ENCODE results near the gene FBXW12.

DNA sequence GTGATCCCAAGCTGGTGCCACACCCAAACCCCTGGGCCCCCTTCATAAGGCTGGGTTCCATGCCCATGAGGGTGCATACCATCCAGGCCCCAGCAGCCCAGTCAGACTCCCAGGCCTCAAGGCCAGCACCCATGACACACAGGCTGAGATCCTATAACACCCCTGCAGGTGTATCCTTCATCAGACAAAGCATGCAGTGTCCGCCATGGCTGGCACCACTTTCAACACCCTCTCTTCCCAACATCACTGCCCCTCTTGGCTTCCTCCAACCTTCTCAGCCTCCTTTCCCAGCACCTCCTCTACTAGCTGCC is 64.4 kb downstream of the FBXW12 start:
- TF ChIP-seq POLR2A (IDR thresholded peaks at IDR 0.05) (no peak), CTCF (IDR thresholded peaks at IDR 0.05) (no peak), EP300 (IDR thresholded peaks at IDR 0.05) (no peak)

All from ovary (tissue), 3 donors.